Measurements from ENCODE around the gene GREB1L. TPM values are rescaled to one million over a fixed set of nuclear protein-coding genes. Genes with fewer than 3 reads are reported as not detected.

GREB1L gene
- total and polyA plus RNA-seq, 2 donors from 2014 or later, result 0.79 TPM; not detected in 1

- no peaks in the 10 kb centered on the region for H3K27me3 ChIP-seq (ENCODE audit: control insufficient read depth, insufficient read depth, low read length)
- no peaks in the 10 kb centered on the region for H3K9me3 ChIP-seq (ENCODE audit: control insufficient read depth in 2 of 3, insufficient read depth in 1 of 3, low read length in 3 of 3)
- no peak overlapping the region for H3K4me3 ChIP-seq (ENCODE audit: low read length in 3 of 3)
- no peaks in the 10 kb centered on the region for H3K4me1 ChIP-seq (ENCODE audit: control insufficient read depth in 2 of 3, insufficient read depth in 2 of 3, low read depth in 1 of 3, low read length in 3 of 3)
- FAIRE-seq (no peak), DNase-seq (no peak)
- no peak overlapping the region for H3K9ac ChIP-seq (ENCODE audit: low read length in 3 of 3)
- intact Hi-C loops (cut with DNase I), result no loop called here
- no peaks in the 10 kb centered on the region for H3K36me3 ChIP-seq (ENCODE audit: control insufficient read depth in 2 of 3, insufficient read depth in 3 of 3, low read length in 3 of 3)
- TF ChIP-seq CTCF (IDR thresholded peaks at IDR 0.05; ENCODE audit: borderline replicate concordance, extremely low read depth, insufficient read depth), result no peak
- no peak overlapping the region for H3K27ac ChIP-seq (ENCODE audit: low read depth in 2 of 2, low read length in 2 of 2)
Observed at GRCh38 chr18:21489919-21490495, 248.0 kb downstream of the GREB1L start.

DNA sequence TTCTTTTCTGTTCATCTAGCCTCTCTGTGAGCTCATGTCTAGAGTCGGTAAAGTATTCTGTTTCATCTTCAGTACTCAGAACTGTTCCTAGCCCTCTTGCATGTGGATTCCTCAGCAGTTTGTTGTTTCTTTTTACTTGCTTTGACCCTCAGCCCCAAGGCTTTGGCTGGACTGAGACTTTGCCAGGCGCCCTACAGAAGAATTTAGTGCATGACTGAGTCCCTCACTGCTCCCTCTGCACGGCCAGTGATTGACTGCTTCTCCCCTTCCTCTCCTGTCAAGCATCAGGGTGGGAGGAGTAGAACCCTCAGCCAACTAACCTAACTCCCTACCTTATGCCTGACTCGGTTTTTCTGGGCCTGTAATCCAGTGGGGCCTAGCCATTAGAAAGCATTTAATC is 248.7 kb downstream of the GREB1L start:
- H3K36me3 ChIP-seq (ENCODE audit: control insufficient read depth in 2 of 3, insufficient read depth in 3 of 3, low read length in 3 of 3), result no peaks in the 10 kb centered on the region
- H3K27ac ChIP-seq (ENCODE audit: low read depth in 2 of 2, low read length in 2 of 2), result no peak overlapping the region
- H3K4me3 ChIP-seq (ENCODE audit: low read length in 3 of 3), result no peak overlapping the region
- no peaks in the 10 kb centered on the region for H3K27me3 ChIP-seq (ENCODE audit: control insufficient read depth, insufficient read depth, low read length)
- FAIRE-seq (no peak), DNase-seq (peak in 3 of 5 donors; percentile 32 to 55 (median 44))
- intact Hi-C loops (cut with DNase I), result no loop called here
- no peak for TF ChIP-seq CTCF (IDR thresholded peaks at IDR 0.05; ENCODE audit: borderline replicate concordance, extremely low read depth, insufficient read depth)
- no peak overlapping the region for H3K9ac ChIP-seq (ENCODE audit: low read length in 3 of 3)
- no peaks in the 10 kb centered on the region for H3K4me1 ChIP-seq (ENCODE audit: control insufficient read depth in 2 of 3, insufficient read depth in 2 of 3, low read depth in 1 of 3, low read length in 3 of 3)
- no peaks in the 10 kb centered on the region for H3K9me3 ChIP-seq (ENCODE audit: control insufficient read depth in 2 of 3, insufficient read depth in 1 of 3, low read length in 3 of 3)

- Histone ChIP-seq H3K36me3 (ENCODE audit: control insufficient read depth in 2 of 3, insufficient read depth in 3 of 3, low read length in 3 of 3) (no peaks in the 10 kb centered on the region), H3K27ac (ENCODE audit: low read depth in 2 of 2, low read length in 2 of 2) (no peak overlapping the region), H3K9ac (ENCODE audit: low read length in 3 of 3) (no peak overlapping the region), H3K9me3 (ENCODE audit: control insufficient read depth in 2 of 3, insufficient read depth in 1 of 3, low read length in 3 of 3) (no peaks in the 10 kb centered on the region), H3K27me3 (ENCODE audit: control insufficient read depth, insufficient read depth, low read length) (no peaks in the 10 kb centered on the region), H3K4me1 (ENCODE audit: control insufficient read depth in 2 of 3, insufficient read depth in 2 of 3, low read depth in 1 of 3, low read length in 3 of 3) (no peaks in the 10 kb centered on the region), H3K4me3 (ENCODE audit: low read length in 3 of 3) (no peak overlapping the region)
- intact Hi-C loops (cut with DNase I), result no loop called here
- no peak for TF ChIP-seq CTCF (IDR thresholded peaks at IDR 0.05; ENCODE audit: borderline replicate concordance, extremely low read depth, insufficient read depth)
- DNase-seq (peak in 1 of 5 donors; percentile 14), FAIRE-seq (no peak)
Observed at GRCh38 chr18:21496277-21496835, 254.3 kb downstream of the GREB1L start.
